DOHH2 (cell line): Measurements from ENCODE around the gene ACOT12.

Source experiments
- EZH2phosphoT487 ChIP-seq: fragments of 200-600 bp; sonication (generic); IDR thresholded peaks from 2 replicates; pipeline ENCODE4 v1.6.1; 2017; ENCODE audit warnings: borderline replicate concordance, mild to moderate bottlenecking, antibody characterized with exemption, low read length, moderate library complexity, mixed read lengths
- TF ChIP-seq, protein P1 (sequence below): fragments of 200-600 bp; sonication (generic); IDR thresholded peaks from one replicate; pipeline ENCODE4 v1.5.1; 2014; ENCODE audit warnings: antibody characterized with exemption, mild to moderate bottlenecking, low read depth, low read length; ENCODE audit not compliant: poor library complexity, severe bottlenecking

DNA sequence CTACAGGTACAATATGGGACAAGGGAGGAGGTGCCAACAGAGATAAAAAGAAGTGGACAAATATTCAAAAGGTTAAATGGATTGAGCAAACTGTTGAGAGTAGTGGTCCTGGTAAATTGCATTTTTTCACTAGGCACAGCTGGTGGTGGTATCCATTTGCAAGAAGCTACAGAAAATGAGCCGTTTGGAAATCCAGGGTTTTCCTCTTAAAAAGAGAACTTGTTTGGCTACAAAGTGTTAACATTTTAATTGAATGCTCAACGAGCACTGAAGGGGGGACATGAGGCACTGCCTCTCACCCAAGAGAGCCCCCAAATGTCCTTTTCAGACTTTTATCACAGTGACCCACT lies 93.0 kb downstream of the ACOT12 start:
- TF ChIP-seq, protein P1, sequence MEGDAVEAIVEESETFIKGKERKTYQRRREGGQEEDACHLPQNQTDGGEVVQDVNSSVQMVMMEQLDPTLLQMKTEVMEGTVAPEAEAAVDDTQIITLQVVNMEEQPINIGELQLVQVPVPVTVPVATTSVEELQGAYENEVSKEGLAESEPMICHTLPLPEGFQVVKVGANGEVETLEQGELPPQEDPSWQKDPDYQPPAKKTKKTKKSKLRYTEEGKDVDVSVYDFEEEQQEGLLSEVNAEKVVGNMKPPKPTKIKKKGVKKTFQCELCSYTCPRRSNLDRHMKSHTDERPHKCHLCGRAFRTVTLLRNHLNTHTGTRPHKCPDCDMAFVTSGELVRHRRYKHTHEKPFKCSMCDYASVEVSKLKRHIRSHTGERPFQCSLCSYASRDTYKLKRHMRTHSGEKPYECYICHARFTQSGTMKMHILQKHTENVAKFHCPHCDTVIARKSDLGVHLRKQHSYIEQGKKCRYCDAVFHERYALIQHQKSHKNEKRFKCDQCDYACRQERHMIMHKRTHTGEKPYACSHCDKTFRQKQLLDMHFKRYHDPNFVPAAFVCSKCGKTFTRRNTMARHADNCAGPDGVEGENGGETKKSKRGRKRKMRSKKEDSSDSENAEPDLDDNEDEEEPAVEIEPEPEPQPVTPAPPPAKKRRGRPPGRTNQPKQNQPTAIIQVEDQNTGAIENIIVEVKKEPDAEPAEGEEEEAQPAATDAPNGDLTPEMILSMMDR: no peak
- TF ChIP-seq EZH2phosphoT487: no peak
